Liver (tissue), 3 donors: ENCODE data around the gene NOS3.

Source experiments
- ATF3 ChIP-seq: IDR thresholded peaks from 2 replicates; pipeline ENCODE4 v1.6.1; 2016; ENCODE audit warnings: antibody characterized with exemption
- CTCF ChIP-seq: fragments of 150-350 bp; IDR thresholded peaks from 2 replicates; pipeline ENCODE4 v1.5.1; 2017; ENCODE audit warnings: improper control_type of control experiment, low read depth, low read length; ENCODE audit not compliant: missing input control
- GABPA ChIP-seq, 2 donors: IDR thresholded peaks in 1 of 2; conservative IDR thresholded peaks in 1 of 2; 2 replicates each; pipeline ENCODE4 v1.6.1; 2016; ENCODE audit warnings: antibody characterized with exemption in 2 of 2, mild to moderate bottlenecking in 1 of 2, moderate library complexity in 1 of 2
- HNF4G ChIP-seq: IDR thresholded peaks from 2 replicates; pipeline ENCODE4 v1.6.1; 2016; ENCODE audit warnings: antibody characterized with exemption
- JUND ChIP-seq, 2 donors: IDR thresholded peaks; 2 replicates each; pipeline ENCODE4 v1.6.1; 2016; ENCODE audit warnings: antibody characterized with exemption in 2 of 2
- MAX ChIP-seq: IDR thresholded peaks from 2 replicates; pipeline ENCODE4 v1.6.1; 2016; ENCODE audit warnings: antibody characterized with exemption
- NR2F2 ChIP-seq: IDR thresholded peaks from 2 replicates; pipeline ENCODE4 v1.6.1; 2016; ENCODE audit warnings: antibody characterized with exemption
- RAD21 ChIP-seq, 2 donors: IDR thresholded peaks; 2 replicates each; pipeline ENCODE4 v1.6.1; 2016; ENCODE audit warnings: antibody characterized with exemption in 2 of 2, mild to moderate bottlenecking in 2 of 2
- REST ChIP-seq: IDR thresholded peaks from 2 replicates; pipeline ENCODE4 v1.6.1; 2016; ENCODE audit warnings: antibody characterized with exemption, mild to moderate bottlenecking
- RXRA ChIP-seq, 2 donors: IDR thresholded peaks; 2 replicates each; pipeline ENCODE4 v1.6.1; 2017 to 2018; ENCODE audit warnings: antibody characterized with exemption in 2 of 2, mild to moderate bottlenecking in 1 of 2
- SP1 ChIP-seq: IDR thresholded peaks from 2 replicates; pipeline ENCODE4 v1.6.1; 2018; ENCODE audit warnings: antibody characterized with exemption, mild to moderate bottlenecking
- TAF1 ChIP-seq: conservative IDR thresholded peaks from 2 replicates; pipeline ENCODE4 v1.6.1; 2016; ENCODE audit warnings: antibody characterized with exemption, mild to moderate bottlenecking
- YY1 ChIP-seq: IDR thresholded peaks from 2 replicates; pipeline ENCODE4 v1.6.1; 2016; ENCODE audit warnings: antibody characterized with exemption, mild to moderate bottlenecking
- donor health status: healthy.
- donor health status: healthy.

- TF ChIP-seq YY1 (no peak), REST (no peak), CTCF (no peak), TAF1 (no peak), RAD21 (IDR thresholded peaks at IDR 0.05) (no peak), HNF4G (no peak), ATF3 (no peak), RXRA (IDR thresholded peaks at IDR 0.05) (no peak), NR2F2 (no peak), SP1 (no peak), MAX (no peak), GABPA (IDR thresholded peaks at IDR 0.05 in 1 of 2, conservative IDR thresholded peaks at IDR 0.05 in 1 of 2) (no peak), JUND (IDR thresholded peaks at IDR 0.05) (no peak)
Measured at GRCh38 chr7:150959081-150959480, 31.7 kb upstream of the NOS3 start.
